NK-92 treated with Interleukin-12 subunit alpha and Interleukin-12 subunit beta, amount 100 ng/mL, for 24 hours (cell line): ENCODE measurements around the gene GPR78.

Experiments used
- DNase-seq: peaks from one replicate; lab custom pipeline; 2025; lab: John Stamatoyannopoulos, UW

GPR78 gene

DNA sequence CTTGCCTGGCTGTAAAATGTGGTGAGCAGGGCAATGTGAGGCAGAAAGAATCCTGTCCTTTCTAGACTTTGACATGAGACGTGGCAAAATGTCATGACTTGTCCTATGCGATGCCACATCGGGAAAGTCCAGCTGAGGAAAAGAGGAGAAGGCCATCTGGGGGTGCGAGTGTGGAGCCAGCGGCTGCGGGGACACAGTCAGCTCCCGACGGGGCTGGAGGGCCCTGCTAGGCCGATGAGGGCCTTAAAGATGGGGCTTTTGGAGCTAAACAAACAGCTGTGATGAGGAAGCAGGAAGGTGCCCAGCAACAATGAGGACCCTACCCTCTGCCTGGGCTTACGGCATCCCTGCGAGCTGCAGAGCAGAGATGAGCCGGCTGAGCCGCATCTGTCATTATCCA is 20.1 kb downstream of the GPR78 start:
- no peak for DNase-seq

DNA sequence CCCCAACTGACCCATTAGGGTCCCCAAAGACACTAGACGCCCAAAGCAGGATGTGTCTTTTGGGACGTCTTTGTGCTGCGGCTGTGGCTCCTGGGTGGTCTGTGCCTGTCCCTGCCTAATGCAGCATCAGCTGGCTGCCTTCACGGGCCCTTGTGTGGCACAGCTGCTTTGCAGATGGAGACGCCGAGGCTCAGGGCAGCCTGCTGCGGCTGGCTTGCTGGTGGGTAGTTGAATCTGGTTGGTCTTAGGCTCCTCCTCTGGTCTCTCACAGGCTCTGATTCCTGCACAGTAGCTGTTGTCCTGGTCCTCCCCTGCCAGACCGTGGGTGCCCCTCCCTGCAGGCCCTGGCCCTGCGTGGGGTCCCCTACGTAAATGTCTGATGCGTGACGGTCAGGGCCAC is 20.5 kb downstream of the GPR78 start:
- no peak for DNase-seq

DNA sequence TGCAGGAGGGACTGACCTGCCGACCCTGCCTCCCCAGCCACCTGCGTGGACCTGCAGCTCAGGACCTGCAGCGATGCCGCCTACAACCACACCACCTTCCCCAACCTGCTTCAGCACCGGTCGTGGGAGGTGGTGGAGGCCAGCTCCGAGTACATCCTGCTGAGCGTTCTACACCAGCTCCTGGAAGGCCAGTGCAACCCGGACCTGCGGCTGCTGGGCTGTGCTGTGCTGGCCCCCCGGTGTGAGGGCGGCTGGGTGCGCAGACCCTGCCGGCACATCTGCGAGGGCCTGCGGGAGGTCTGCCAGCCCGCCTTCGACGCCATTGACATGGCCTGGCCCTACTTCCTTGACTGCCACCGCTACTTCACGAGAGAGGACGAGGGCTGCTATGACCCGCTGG is 20.9 kb downstream of the GPR78 start:
- no peak for DNase-seq

DNA sequence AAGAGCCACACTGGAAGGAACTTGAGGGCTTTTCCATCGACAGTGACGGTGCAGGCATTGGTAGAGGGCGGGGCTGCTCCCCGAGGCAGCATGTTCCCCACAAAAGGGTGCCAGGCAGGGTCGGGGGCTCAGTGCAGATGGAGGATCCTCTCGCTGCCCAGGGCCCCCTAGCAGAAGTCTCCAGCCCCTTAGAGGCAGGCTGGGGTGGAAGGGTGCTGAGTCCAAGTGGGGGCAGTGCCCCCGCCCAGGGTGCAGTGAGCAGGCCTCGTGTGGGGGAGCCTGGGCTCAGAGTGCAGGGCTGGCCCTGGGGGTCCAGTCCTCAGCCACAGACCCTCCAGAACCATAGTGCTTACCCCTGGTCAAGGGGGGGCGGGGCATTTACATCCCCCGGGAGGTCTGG is 21.4 kb downstream of the GPR78 start:
- DNase-seq, result no peak

DNA sequence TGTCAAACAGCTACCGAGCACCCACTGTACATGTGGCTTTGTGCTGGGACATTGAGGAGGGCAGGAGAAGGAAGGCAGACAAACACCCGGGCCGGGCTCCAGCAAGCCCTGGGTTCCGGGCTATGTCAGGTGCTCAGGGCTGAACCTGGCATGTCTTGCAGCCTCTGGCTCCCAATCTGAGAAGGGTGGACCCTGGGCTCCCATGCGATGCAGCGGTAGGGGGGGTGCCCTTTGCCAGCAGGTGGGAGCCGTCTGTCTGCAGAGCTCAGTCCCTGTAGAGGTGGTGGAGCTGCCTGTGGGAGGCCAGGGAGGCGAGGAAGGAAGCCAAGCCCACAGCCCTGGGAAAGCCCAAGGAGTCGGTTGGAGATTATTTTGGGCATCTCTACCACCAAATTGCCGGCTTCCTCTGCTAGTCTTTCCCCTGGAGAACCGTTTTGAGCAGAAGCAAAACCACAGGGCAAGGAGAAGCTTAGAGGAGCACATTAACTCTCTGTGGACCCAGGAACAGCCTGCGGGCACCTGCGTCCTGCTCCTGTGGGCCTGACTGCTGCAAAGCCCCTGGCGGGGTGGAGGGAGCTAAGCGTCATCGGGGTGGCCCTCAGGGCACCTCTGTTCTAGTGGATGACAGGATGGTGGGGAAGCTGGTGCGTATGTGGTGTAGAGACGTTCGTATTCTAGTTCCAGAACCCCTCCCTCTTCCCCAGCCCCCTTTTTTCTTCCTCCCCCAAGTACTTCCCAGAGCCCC is 22.7 kb downstream of the GPR78 start:
- no peak for DNase-seq

DNA sequence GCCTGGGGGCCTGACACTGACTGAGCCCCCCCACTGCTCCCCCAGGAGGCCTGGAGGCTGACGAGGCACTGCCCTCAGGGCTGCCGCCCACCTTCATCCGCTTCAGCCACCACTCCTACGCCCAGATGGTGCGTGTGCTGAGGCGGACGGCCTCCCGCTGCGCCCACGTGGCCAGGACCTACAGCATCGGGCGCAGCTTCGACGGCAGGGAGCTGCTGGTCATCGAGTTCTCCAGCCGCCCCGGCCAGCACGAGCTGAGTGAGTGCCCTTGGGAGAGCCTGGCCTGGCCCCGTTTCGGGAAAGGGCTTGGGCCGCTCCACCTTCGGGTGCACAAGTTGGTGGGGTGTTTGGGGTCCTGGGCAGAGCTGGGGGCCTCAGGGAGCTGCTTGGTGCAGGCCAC is 23.7 kb downstream of the GPR78 start:
- no peak for DNase-seq

DNA sequence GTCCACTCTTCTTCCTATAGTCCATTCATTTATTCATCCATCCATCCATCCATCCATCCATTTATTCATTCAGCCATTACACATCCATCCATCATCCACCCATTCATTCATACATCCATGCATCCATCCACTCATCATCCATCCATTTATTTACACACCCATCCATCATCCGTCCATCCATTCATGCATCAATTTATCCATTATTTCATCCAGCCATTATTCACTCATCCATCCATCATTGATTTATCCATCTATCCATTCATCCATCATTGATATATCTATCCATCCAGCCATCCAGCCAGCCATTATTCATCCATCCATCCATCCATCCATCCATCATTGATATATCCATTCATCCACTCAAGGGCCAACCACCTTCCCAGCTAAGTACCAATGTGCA is 25.1 kb downstream of the GPR78 start:
- DNase-seq, result no peak

DNA sequence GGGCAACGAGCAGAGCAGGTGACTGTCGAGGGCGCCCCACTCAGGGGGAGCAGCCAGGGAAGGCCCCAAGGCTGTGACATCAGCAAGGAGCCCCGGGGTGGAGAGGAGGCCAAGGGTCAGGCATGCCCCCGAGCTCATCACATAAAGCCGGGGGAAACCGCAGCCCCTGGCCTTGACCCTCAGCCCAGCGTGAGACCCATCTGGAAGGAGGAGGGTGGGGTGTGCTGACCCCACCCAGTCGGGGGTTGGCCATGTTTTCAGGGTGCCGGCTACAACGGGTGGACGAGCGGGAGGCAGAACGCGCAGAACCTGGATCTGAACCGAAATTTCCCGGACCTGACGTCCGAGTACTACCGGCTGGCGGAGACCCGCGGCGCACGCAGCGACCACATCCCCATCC is 26.3 kb downstream of the GPR78 start:
- DNase-seq, result no peak

DNA sequence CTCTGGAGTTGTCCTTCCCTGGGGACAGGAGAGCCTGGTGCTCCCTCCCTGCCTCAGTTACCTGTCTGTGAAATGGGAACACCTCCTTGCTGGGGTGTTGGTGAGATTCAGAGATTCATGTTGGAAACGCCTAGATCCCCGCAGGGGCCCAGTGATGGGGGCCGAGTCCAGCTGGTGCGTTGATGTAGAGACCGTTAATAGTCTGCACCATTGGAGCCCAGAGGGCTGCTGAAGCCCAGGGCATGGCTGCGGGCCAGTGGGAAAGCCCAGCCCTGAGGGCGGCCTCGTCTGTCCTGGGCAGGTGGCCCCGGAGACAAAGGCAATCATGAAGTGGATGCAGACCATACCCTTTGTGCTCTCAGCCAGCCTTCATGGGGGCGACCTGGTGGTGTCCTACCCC is 26.8 kb downstream of the GPR78 start:
- no peak for DNase-seq

DNA sequence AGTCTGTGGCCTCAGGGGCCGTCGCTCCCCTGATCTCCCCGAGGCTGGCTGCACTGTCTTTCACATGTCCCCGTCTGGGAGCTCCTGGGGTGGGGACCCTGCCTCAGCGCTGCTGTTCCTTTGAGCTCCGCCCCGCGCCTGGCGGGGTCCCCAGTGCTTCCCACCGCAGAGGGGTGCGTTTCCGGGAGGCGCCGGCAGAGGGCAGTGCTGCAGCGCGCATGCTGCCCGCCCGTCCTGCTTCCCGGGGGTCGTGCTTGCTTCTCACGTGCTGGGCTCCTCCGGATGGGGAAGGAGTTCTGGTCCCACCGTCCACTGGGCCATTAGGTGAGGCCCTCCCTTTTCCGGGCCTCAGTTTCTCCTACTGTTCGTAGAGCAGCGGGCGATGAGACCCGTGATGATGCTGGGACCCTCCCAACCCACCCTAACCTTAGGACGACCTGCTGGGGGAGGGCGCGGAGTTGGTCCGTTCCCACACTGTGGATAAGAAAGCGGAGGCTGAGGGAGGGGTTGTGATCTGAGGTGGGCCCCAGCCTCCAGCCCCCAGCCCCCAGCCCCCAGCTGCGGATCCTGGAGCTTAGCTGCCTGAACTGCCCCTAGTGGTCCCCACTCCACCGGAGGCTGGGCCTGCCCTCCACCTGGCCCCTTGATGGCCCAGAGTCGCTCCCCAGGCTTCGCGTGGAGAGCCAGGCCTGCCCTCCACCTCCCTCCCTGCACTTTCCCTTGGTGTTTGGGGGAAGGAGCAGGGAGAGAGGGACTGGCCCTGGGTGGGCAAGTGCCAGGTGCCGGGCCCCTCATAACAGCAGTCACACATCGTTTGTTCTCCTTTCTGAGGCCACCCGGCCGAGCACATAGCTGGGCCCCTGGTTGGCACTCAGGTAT is 27.6 kb downstream of the GPR78 start:
- peak; percentile 12 for DNase-seq

DNA sequence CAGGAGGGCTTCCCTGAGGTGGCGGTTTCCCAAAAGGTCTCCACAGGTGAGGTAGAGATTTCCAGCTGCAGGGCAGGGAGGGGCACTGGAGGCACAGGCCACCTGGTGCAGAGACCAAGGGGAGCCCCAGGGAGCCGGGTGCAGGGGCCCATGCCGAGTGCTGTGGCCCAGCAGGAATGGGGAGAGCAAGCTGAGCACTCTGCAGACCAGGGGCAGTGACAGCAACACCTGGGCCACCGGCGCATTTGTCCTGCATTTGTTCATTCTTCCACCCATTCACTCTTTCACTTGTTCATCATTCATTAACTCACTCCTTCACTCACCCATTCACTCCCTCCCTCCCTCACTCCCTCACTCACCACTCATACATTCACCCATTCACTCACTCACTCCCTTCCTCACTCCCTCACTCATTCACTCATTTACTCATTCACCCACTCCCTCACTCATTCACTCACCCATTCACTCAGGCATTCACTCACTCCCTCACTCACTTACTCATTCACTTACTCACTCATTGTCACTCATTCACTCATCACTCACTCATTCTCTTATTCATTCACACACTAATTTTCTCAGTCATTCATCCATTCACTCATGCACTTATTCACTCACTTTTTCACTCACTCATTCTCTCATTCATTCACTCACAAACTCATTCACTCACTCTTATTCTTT is 28.7 kb downstream of the GPR78 start:
- no peak for DNase-seq

DNA sequence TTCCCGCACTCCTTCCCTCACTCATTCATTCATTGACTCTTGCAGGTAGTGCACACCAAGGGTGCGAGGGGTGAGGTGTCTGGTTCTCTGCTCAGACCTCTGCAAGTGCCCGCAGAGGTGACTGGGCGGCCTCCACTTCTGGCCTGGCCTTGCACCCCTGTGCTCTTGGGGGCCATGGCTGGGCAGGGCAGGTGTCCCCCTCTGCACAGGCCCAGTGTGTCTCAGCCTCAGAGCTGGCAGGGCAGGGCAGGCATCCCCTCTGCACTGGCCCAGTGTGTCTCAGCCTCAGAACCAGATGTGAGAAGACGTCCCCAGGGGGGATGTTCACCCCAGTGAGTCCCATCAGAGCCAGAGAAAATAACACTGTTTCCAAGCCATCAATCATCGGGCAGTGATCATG is 29.2 kb downstream of the GPR78 start:
- DNase-seq, result no peak

DNA sequence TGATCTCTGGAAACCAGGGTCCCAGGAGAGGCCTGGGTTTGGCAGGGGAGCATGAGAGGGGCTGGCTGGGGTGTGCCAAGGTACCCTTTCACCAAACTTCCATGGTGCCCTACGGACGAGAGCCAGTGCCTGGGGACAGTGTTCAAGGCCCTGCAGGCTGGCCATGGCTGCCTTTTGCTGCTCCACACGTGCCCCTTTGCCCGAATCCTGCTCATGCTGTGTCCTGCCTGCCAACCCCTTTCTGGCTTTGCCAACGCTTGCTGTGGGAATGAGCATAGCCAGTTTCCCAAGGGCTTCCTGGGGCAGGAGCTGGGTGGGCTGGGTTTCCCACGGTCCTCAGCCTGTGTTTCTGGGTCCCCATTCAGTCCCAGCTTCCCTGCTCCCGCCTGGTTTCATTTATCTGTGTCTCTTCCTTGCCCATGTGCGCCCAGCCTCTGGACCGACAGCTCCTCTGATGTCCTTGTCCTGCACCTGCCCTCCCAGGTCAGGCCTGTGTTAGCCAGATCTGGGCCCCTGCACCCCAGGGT is 29.7 kb downstream of the GPR78 start:
- DNase-seq, result no peak

DNA sequence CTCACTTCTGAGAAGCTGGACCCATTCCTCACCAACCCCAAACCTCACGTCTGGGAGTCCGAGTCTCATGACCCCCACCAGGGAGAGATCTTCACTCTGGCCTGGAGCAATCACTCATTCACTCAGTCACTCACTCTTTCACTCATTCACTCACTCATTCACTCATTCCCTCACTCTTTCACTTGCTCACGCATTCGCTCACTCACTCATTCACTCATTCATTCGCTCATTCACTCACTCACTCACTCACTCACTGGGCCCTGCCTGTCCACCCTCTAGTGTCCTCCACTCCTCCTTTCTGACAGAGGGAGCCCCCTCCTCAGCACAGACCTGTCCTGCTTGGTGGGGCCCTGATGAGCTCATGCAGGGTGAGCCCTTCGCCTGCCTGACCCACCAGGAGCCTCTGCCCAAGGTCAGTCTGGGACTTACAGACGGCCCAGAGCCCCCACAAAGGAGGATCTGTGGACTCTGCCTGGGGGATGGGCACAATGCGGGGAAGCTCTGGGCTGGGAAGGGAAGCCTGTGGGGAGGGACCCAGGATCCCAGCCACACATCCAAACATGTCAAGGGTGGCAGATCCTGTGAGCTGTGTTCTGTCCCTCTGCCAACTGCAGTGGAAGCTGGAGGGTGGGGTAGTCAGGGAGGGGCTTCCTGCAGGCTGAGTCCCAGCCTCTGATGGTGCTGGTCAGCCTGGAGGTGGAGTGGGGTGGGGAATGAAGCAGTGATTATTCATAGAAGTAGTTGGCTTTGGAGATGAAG is 30.8 kb downstream of the GPR78 start:
- DNase-seq, result no peak

DNA sequence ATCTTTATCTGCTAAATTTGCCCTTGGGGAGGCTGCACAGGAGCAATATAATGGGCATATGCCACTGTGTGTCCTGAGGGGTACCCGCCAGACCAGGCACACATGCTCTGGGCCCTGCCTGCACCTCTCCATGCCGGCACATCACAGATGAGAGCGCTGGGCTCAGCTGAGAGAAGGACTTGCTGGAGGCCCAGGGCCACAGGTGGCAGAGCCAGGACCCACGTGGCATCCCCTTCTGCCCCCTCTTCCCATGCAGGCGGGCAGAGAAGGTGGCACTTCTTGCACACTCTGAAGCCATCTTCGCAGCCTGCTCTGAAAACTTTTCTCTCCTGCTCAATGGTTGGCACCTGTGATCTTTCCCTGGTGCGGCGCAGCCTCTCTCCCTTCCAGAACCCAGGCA is 32.5 kb downstream of the GPR78 start:
- DNase-seq, result no peak

DNA sequence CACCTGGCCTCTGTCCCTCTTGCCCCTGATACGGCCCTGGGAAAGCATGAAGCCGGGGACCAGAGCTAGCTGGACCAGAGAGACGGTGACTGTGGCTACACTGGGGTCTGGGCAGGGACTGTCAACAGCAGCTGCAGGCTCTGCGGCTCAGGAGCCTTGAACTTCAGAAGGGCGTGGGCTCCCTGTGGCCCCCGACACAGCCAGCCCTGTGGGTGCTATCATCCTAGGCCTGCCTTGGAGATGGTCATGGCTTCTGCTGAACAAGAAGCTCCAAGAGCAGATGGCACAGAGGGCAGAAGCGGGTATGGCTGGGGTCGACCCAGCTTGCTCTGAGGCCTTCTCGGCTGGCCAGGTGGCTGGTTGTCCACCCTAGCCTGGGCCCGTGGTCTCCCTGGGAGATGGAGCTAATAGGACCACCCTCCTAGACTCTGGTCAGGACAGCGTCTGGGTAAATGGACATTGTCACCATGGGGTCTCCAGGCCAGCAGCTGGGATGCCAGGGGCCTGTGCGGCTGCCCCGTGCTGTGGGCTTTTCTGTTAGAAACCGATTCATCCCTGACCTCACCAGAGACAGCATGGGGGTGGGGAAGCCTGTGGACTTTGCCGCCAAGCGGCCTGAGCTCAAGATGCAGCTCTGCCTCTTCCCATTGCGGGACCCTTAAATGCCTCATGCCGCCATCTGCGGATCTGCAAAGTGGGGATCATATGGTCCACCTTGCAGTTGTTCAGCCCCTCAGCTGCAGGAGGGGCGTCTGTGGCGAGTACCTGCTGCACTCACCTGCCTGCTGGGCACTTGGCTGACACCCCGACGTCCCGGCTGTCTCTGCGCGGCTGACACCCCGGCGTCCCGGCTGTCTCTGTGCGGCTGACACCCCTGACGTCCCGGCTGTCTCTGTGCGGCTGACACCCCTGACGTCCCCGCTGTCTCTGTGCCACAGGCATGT is 33.5 kb downstream of the GPR78 start:
- DNase-seq, result no peak

DNA sequence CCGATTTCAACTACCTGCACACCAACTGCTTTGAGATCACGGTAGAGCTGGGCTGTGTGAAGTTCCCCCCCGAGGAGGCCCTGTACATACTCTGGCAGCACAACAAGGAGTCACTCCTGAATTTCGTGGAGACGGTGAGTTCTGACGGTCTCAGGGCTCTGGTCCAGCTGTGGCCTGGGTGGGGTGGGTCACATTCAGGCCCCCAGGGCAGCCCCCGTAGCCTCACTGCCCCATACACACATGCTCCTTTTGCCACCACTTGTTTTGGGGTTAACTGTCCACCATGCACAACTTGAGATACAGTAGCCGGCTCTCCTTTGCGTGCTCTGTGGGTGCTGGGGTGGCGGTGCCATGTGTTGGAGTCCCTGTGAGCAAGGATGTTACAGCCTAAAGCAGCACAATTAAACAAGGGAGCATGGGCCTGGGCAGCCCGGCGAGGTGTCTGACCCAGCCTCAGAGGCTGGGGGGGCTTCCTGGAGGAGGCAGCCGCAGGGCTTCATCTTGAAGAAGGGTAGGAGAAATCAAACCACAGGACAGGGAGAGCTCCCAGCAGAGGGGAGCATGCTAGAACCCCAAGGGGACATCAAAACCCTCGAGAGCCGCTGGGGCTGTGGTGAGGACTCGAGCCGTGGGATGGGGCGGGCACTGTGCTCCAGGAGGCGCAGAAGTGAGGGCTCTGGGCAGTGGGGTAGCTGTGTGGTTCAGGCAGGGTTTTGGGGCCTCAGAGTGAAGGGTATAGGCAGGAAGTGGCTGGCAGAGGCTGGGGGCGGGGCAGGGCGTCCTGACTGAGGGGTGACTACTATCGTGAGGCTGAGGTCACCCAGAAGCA is 34.4 kb downstream of the GPR78 start:
- no peak for DNase-seq

DNA sequence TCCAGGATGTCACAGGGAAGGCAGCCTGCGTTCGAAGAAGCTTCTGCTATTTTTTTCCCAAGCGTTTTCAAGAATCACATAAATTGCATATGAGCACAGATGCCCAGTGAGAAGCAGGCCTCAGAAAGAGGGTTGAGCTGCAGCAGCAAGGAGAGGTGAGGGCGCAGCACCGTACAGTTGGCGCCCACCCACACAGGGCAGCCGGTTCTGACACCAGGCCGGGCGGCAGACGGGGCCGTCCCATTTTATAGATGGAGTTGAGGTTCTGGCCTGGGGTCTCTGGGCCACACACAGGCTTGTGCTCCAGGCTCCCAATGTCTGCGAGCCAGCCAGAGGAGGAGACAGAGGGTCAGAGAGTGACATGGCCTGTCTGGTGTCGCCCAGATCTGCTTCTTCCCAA is 35.2 kb downstream of the GPR78 start:
- no peak for DNase-seq

DNA sequence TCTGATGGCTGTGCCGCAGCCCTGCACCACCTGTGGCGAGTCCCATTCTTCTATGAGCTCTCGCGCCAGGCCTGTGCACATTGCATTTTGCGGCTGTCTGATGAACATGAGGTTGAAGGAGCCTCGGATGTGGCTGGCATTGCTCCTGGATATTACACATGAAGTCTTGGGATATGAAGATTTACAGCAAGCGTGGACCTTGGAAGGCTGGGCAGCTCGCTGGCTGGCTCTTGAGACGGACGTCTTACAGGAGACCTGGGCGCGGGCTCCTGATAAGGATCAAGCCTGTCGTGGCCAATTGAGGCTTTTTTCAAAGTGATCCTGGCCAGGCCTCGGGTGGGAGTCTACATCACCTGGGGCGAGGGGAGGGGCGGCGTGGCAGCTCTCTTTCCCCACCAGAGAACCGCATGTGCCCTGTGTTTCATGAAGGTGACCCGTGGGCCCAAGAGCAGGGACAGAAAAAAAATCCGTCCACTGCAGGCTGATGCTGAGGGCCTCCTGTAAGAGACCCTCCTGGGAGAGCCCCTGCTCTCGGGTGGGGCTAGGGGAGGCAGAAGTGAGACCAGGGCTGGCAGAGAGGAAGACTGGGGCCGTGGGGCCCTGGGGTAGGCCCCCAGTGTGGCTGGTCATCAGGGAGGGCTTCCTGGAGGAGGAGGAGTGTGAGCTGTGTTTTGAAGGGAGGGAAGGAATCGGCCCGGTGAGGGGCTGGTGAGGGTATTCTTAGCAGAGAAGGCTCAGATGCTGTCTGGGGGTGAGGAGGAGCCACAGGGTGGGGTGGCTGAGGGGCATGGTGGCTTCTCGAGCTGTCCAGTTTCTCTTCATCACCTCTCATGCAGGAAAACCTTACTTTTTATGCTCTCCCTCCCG is 36.0 kb downstream of the GPR78 start:
- no peak for DNase-seq
